OCI-LY1 (cell line): Measurements from ENCODE around the gene ZC2HC1C.

ENCODE experiments used
- H2AFZ ChIP-seq: fragments of 200-600 bp; sonication (generic), shearing (Covaris generic); 2 replicates; pipeline ENCODE4 v1.6.0; 2014; ENCODE audit warnings: antibody characterized with exemption, mild to moderate bottlenecking, low read length
- H3F3A ChIP-seq: fragments of 200-600 bp; sonication (generic), shearing (Covaris generic); 2 replicates; pipeline ENCODE4 v1.6.0; 2014; ENCODE audit warnings: mild to moderate bottlenecking, antibody characterized with exemption, low read length, moderate library complexity; ENCODE audit not compliant: insufficient read depth
- H3K27ac ChIP-seq: fragments of 200-600 bp; sonication (generic); 2 replicates; pipeline ENCODE4 v1.5.1; 2014; ENCODE audit warnings: low read length, mixed run types, mild to moderate bottlenecking, low read depth; ENCODE audit not compliant: poor library complexity, severe bottlenecking
- H3K27me3 ChIP-seq: fragments of 200-600 bp; sonication (generic); 2 replicates; pipeline ENCODE4 v1.6.0; 2014; ENCODE audit warnings: antibody characterized with exemption, mild to moderate bottlenecking, low read length, moderate library complexity; ENCODE audit not compliant: insufficient read depth
- H3K36me3 ChIP-seq: fragments of 200-600 bp; sonication (generic); 2 replicates; pipeline ENCODE4 v1.6.1; 2014; ENCODE audit warnings: mild to moderate bottlenecking, antibody characterized with exemption, low read length, moderate library complexity, mixed read lengths; ENCODE audit not compliant: insufficient read depth
- H3K4me1 ChIP-seq: fragments of 200-600 bp; sonication (generic); 2 replicates; pipeline ENCODE4 v1.5.1; 2014; ENCODE audit warnings: mild to moderate bottlenecking, low read length, moderate library complexity; ENCODE audit not compliant: insufficient read depth, severe bottlenecking
- H3K4me2 ChIP-seq: fragments of 200-600 bp; sonication (generic), shearing (Covaris generic); 2 replicates; pipeline ENCODE4 v1.6.1; 2014; ENCODE audit warnings: low read length
- H3K4me3 ChIP-seq: fragments of 200-600 bp; sonication (generic); 2 replicates; pipeline ENCODE4 v1.5.1; 2014; ENCODE audit warnings: low read length, low read depth, mild to moderate bottlenecking, mixed read lengths; ENCODE audit not compliant: poor library complexity, severe bottlenecking
- H3K79me2 ChIP-seq: fragments of 200-600 bp; shearing (Covaris generic); 2 replicates; pipeline ENCODE4 v1.6.1; 2016; ENCODE audit warnings: mixed run types, low read length, mixed read lengths; ENCODE audit not compliant: insufficient read depth
- H3K9ac ChIP-seq: fragments of 200-600 bp; sonication (generic), shearing (Covaris generic); 2 replicates; pipeline ENCODE4 v1.6.1; 2014; ENCODE audit warnings: mild to moderate bottlenecking, low read length, mixed read lengths
- H3K9me2 ChIP-seq: fragments of 200-600 bp; sonication (generic), shearing (Covaris generic); 2 replicates; pipeline ENCODE4 v1.6.1; 2014; ENCODE audit warnings: low read depth, mild to moderate bottlenecking, low read length, mixed read lengths
- H3K9me3 ChIP-seq: fragments of 200-600 bp; shearing (Covaris generic); 2 replicates; pipeline ENCODE4 v1.6.1; 2014; ENCODE audit warnings: low read length, mixed read lengths
- H4K20me1 ChIP-seq: fragments of 200-600 bp; sonication (generic), shearing (Covaris generic); 2 replicates; pipeline ENCODE4 v1.6.0; 2016; ENCODE audit warnings: mild to moderate bottlenecking, low read length; ENCODE audit not compliant: insufficient read depth
- EZH2 ChIP-seq: fragments of 200-600 bp; sonication (generic), shearing (Covaris generic); IDR thresholded peaks from 2 replicates; pipeline ENCODE4 v1.8.0; 2017; ENCODE audit warnings: borderline replicate concordance, mixed run types, mild to moderate bottlenecking, antibody characterized with exemption, low read length, moderate library complexity, mixed read lengths
- TF ChIP-seq, protein P1 (sequence below): fragments of 200-600 bp; sonication (generic), shearing (Covaris generic); IDR thresholded peaks from 2 replicates; pipeline ENCODE4 v1.5.1; 2017; ENCODE audit warnings: mild to moderate bottlenecking, antibody characterized with exemption, low read length, moderate library complexity, mixed read lengths

ZC2HC1C gene

GRCh38 chr14:75068294-75069120 lies 934 bp upstream of the ZC2HC1C start:
- peak overlapping the region; percentile 39 for H3K27ac ChIP-seq

GRCh38 chr14:75069811-75070145 lies 337 bp downstream of the ZC2HC1C start:
- H3K27me3 ChIP-seq: no peaks in the 10 kb centered on the region
- H3K27ac ChIP-seq: no peak overlapping the region
- H3F3A ChIP-seq: no peaks in the 10 kb centered on the region
- H3K9me3 ChIP-seq: no peaks in the 10 kb centered on the region
- peaks cover 29% of the 10 kb centered on the region for H3K4me1 ChIP-seq
- H2AFZ ChIP-seq: peak overlapping the region; percentile 54; the same call in 1 of the 2 replicates
- H3K9me2 ChIP-seq: no peaks in the 10 kb centered on the region
- H3K36me3 ChIP-seq: no peaks in the 10 kb centered on the region
- no peaks in the 10 kb centered on the region for H4K20me1 ChIP-seq
- H3K4me3 ChIP-seq: peak overlapping the region; percentile 74
- H3K9ac ChIP-seq: peak overlapping the region; percentile 81
- H3K4me2 ChIP-seq: peak overlapping the region; percentile 98
- TF ChIP-seq EZH2: no peak
- TF ChIP-seq, protein P1, sequence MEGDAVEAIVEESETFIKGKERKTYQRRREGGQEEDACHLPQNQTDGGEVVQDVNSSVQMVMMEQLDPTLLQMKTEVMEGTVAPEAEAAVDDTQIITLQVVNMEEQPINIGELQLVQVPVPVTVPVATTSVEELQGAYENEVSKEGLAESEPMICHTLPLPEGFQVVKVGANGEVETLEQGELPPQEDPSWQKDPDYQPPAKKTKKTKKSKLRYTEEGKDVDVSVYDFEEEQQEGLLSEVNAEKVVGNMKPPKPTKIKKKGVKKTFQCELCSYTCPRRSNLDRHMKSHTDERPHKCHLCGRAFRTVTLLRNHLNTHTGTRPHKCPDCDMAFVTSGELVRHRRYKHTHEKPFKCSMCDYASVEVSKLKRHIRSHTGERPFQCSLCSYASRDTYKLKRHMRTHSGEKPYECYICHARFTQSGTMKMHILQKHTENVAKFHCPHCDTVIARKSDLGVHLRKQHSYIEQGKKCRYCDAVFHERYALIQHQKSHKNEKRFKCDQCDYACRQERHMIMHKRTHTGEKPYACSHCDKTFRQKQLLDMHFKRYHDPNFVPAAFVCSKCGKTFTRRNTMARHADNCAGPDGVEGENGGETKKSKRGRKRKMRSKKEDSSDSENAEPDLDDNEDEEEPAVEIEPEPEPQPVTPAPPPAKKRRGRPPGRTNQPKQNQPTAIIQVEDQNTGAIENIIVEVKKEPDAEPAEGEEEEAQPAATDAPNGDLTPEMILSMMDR: no peak
- H3K79me2 ChIP-seq: no peaks in the 10 kb centered on the region

More at GRCh38 chr14:75068294-75069120, 934 bp upstream of the ZC2HC1C start:
- peak overlapping the region; percentile 11; the same call in 1 of the 2 replicates for H2AFZ ChIP-seq
- TF ChIP-seq EZH2: no peak
- TF ChIP-seq, protein P1: no peak
- H3K4me1 ChIP-seq: peaks cover 33% of the 10 kb centered on the region
- no peaks in the 10 kb centered on the region for H3K36me3 ChIP-seq
- H3F3A ChIP-seq: no peaks in the 10 kb centered on the region
- H3K9me2 ChIP-seq: no peaks in the 10 kb centered on the region
- no peaks in the 10 kb centered on the region for H3K27me3 ChIP-seq
- peak overlapping the region; percentile 74 for H3K4me3 ChIP-seq
- no peaks in the 10 kb centered on the region for H4K20me1 ChIP-seq
- peak overlapping the region; percentile 98 for H3K4me2 ChIP-seq
- no peaks in the 10 kb centered on the region for H3K9me3 ChIP-seq
- peak overlapping the region; percentile 81 for H3K9ac ChIP-seq
- 0 out of 2 replicates have a peak, but pooled peaks cover 2% of the 10 kb centered on the region for H3K79me2 ChIP-seq

DNA sequence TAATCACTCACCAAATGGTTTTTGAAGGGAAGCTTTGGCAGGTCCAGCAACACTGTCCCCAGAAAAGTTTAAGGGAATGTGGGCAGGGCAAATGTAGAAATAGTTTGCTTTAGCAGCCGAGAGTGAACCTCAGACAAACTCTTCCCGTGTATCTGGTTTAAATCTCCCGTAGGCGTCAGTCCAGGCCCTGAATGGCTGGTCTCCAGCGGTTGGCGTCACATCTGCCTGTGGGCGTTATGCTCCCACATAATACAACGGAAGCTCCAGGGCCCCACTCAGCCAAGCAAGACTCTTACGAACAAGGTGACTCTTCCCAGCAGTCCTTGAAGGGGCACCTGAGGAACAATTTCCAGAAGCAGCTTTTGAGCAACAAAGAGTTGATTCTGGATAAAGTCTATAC lies 942 bp downstream of the ZC2HC1C start:
- no peaks in the 10 kb centered on the region for H3K9me2 ChIP-seq
- TF ChIP-seq, protein P1: no peak
- no peak for TF ChIP-seq EZH2
- no peak overlapping the region for H2AFZ ChIP-seq
- peak overlapping the region; percentile 98 for H3K4me2 ChIP-seq
- no peaks in the 10 kb centered on the region for H3K27me3 ChIP-seq
- H3K4me1 ChIP-seq: peaks cover 29% of the 10 kb centered on the region
- H3K36me3 ChIP-seq: no peaks in the 10 kb centered on the region
- H4K20me1 ChIP-seq: no peaks in the 10 kb centered on the region
- H3F3A ChIP-seq: no peaks in the 10 kb centered on the region
- H3K4me3 ChIP-seq: peak overlapping the region; percentile 74
- no peaks in the 10 kb centered on the region for H3K79me2 ChIP-seq
- H3K9ac ChIP-seq: peak overlapping the region; percentile 81; the same call in 1 of the 2 replicates
- H3K27ac ChIP-seq: no peak overlapping the region
- no peaks in the 10 kb centered on the region for H3K9me3 ChIP-seq
